NCI-H2227 treated with DMSO at 0.1 percent for 48 hours (cell line): Measurements from ENCODE around the gene UCMA.

Source experiments
- DNase-seq: peaks from one replicate; lab custom pipeline; 2025; lab: John Stamatoyannopoulos, UW

Gene UCMA

GRCh38 chr10:13233358-13233757 lies 816 bp downstream of the UCMA start:
- DNase-seq: no peak

GRCh38 chr10:13231808-13232207 lies 2.4 kb downstream of the UCMA start:
- no peak for DNase-seq

- no peak for DNase-seq
These were observed 3.0 kb downstream of the UCMA start for GRCh38 chr10:13231190-13231589.

GRCh38 chr10:13227031-13227430 lies 7.1 kb downstream of the UCMA start:
- no peak for DNase-seq

GRCh38 chr10:13225601-13226000 lies 8.6 kb downstream of the UCMA start:
- no peak for DNase-seq

- DNase-seq: no peak
These were observed 9.8 kb downstream of the UCMA start for GRCh38 chr10:13224210-13224995.

GRCh38 chr10:13223241-13223640 lies 10.9 kb downstream of the UCMA start:
- DNase-seq: no peak

- no peak for DNase-seq
These were observed 11.6 kb downstream of the UCMA start for GRCh38 chr10:13222566-13222965.

GRCh38 chr10:13222151-13222550 lies 12.0 kb downstream of the UCMA start:
- no peak for DNase-seq

- DNase-seq: no peak
These were observed 12.6 kb downstream of the UCMA start for GRCh38 chr10:13221572-13221971.

GRCh38 chr10:13219685-13220670 lies 14.2 kb downstream of the UCMA start:
- DNase-seq: no peak

- no peak for DNase-seq
These were observed 15.3 kb downstream of the UCMA start for GRCh38 chr10:13218878-13219277.

- DNase-seq: no peak
These were observed 21.0 kb downstream of the UCMA start for GRCh38 chr10:13213163-13213562.

GRCh38 chr10:13206546-13207443 lies 27.4 kb downstream of the UCMA start:
- DNase-seq: no peak

GRCh38 chr10:13206091-13206490 lies 28.1 kb downstream of the UCMA start:
- DNase-seq: no peak

GRCh38 chr10:13201132-13201531 lies 33.0 kb downstream of the UCMA start:
- DNase-seq: no peak

GRCh38 chr10:13195016-13195415 lies 39.2 kb downstream of the UCMA start:
- no peak for DNase-seq

GRCh38 chr10:13193637-13194036 lies 40.5 kb downstream of the UCMA start:
- DNase-seq: no peak

GRCh38 chr10:13191362-13191761 lies 42.8 kb downstream of the UCMA start:
- DNase-seq: no peak

- DNase-seq: no peak
These were observed 43.4 kb downstream of the UCMA start for GRCh38 chr10:13190816-13191215.

GRCh38 chr10:13189961-13190360 lies 44.2 kb downstream of the UCMA start:
- DNase-seq: no peak

- no peak for DNase-seq
These were observed 45.6 kb downstream of the UCMA start for GRCh38 chr10:13188593-13188992.
